ENCODE measurements around the gene DIP2C. TPM values are rescaled to one million over a fixed set of nuclear protein-coding genes. Genes with fewer than 3 reads are reported as not detected.

The DIP2C gene
- polyA plus RNA-seq, 3 donors = 0.11 TPM; not detected in 2

DNA sequence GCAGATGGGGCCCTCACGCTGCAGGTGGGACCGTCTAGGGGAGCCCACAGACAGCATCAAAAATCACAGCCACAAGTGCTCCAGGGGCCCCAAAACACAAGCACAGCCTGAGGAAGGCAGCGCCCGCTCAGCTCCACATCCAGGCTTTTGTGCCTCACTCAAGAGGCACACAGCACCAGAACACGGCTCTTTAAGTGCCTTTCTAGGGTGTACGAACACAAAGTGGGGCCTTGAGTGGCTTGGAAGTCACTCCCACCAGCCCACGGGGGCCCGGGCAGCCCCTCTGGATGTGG is 65.2 kb downstream of the DIP2C start:
- H3K27me3 Mint-ChIP-seq (ENCODE audit: low read depth in 3 of 3) = peaks cover 53 to 84% (median 54%) of the 10 kb centered on the region in 3 donors
- Histone ChIP-seq H3K36me3 (replicated peaks in 1 of 2; ENCODE audit: control insufficient read depth in 1 of 2, insufficient read depth in 2 of 2, low read length in 2 of 2) (no peaks in the 10 kb centered on the region), H2AFZ (ENCODE audit: insufficient read depth, low read depth, low read length, poor library complexity, severe bottlenecking) (no peak overlapping the region), H3K27me3 (ENCODE audit: control insufficient read depth in 2 of 2, insufficient read depth in 2 of 2, low read length in 2 of 2) (peaks cover 0 to 61% of the 10 kb centered on the region in 2 donors), H3K4me3 (replicated peaks in 1 of 3; ENCODE audit: low read depth in 2 of 3, low read length in 3 of 3) (no peak overlapping the region), H3K9ac (ENCODE audit: insufficient read depth, low read length, poor library complexity, severe bottlenecking) (no peak overlapping the region), H3K4me2 (replicated peaks; ENCODE audit: extremely low read depth, low read length, poor library complexity, severe bottlenecking) (no peak overlapping the region), H4K20me1 (ENCODE audit: insufficient read depth, low read length) (no peaks in the 10 kb centered on the region), H3K4me1 (ENCODE audit: control insufficient read depth in 1 of 2, insufficient read depth in 2 of 2, low read length in 2 of 2) (peaks cover 13 to 15% of the 10 kb centered on the region in 2 donors), H3K9me3 (replicated peaks in 1 of 2; ENCODE audit: control insufficient read depth in 1 of 2, insufficient read depth in 1 of 2, low read length in 2 of 2) (no peaks in the 10 kb centered on the region), H3K27ac (ENCODE audit: low read depth in 1 of 2, low read length in 2 of 2) (no peak overlapping the region), H3K79me2 (ENCODE audit: insufficient read depth, low read length) (no peaks in the 10 kb centered on the region)
- peaks cover 17% of the 10 kb centered on the region for H3K4me1 Mint-ChIP-seq
- H3K27ac Mint-ChIP-seq = no peak overlapping the region
- peaks cover 0 to 4% (median 0%) of the 10 kb centered on the region in 7 donors for H3K9me3 Mint-ChIP-seq
- peak overlapping the region in 1 of 2 donors; percentile 6 for H3K4me3 Mint-ChIP-seq
- intact Hi-C loops (cut with micrococcal nuclease) = no loop called here
- TF ChIP-seq, protein P1, sequence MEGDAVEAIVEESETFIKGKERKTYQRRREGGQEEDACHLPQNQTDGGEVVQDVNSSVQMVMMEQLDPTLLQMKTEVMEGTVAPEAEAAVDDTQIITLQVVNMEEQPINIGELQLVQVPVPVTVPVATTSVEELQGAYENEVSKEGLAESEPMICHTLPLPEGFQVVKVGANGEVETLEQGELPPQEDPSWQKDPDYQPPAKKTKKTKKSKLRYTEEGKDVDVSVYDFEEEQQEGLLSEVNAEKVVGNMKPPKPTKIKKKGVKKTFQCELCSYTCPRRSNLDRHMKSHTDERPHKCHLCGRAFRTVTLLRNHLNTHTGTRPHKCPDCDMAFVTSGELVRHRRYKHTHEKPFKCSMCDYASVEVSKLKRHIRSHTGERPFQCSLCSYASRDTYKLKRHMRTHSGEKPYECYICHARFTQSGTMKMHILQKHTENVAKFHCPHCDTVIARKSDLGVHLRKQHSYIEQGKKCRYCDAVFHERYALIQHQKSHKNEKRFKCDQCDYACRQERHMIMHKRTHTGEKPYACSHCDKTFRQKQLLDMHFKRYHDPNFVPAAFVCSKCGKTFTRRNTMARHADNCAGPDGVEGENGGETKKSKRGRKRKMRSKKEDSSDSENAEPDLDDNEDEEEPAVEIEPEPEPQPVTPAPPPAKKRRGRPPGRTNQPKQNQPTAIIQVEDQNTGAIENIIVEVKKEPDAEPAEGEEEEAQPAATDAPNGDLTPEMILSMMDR (IDR thresholded peaks at IDR 0.05) = no peak
- H3K36me3 Mint-ChIP-seq = no peaks in the 10 kb centered on the region
- no peak for DNase-seq
- WGBS (ENCODE audit: insufficient coverage) = 79% methylated on average over 8 of the region's 8 CpGs

DNA sequence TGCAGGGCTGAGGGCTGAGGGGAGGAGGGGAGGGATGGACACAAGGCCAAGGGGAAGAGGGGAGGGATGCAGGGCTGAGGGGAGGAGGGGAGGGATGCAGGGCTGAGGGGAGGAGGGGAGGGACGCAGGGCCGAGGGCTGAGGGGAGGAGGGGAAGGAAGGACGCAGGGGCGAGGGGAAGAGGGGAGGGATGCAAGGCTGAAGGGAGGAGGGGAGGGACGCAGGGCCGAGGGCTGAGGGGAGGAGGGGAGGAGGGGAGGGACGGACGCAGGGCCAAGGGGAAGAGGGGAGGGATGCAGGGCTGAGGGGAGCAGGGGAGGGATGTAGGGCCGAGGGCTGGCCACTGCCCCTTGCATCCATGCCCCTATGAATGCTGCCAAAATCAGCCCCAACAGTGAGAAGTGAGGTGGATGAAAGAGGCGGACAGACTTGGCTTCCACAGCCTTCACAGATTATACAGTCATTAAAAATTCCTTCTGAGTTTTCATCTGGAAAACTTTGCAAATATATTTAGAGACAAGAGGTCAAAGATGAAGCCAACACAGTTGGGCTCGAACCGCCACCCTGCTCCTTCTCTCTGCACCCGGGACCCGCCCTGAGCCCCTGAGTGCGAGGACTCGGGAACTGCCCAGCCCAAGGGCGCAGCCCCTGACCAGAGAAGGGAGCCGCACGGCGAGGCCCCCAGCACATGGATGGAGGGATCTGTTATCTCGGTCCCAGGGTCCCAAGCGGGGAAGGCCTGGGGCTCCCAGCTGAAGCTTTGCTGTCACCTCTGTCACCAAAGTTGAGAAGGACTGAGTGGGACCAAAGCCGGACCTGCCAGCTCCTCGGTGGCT is 65.8 kb downstream of the DIP2C start:
- no peaks in the 10 kb centered on the region for H3K79me2 ChIP-seq (ENCODE audit: insufficient read depth, low read length)
- no peak overlapping the region for H3K27ac ChIP-seq (ENCODE audit: low read depth in 1 of 2, low read length in 2 of 2)
- H3K9ac ChIP-seq (ENCODE audit: insufficient read depth, low read length, poor library complexity, severe bottlenecking) = no peak overlapping the region
- Mint-ChIP-seq H3K27ac (no peak overlapping the region), H3K36me3 (no peaks in the 10 kb centered on the region), H3K4me3 (no peak overlapping the region), H3K4me1 (peaks cover 17% of the 10 kb centered on the region), H3K27me3 (ENCODE audit: low read depth in 3 of 3) (peaks cover 53 to 84% (median 55%) of the 10 kb centered on the region in 3 donors), H3K9me3 (peaks cover 0 to 4% (median 0%) of the 10 kb centered on the region in 7 donors)
- 81% methylated on average over 17 of the region's 24 CpGs for WGBS (ENCODE audit: insufficient coverage)
- no peak for DNase-seq
- no peak overlapping the region for H3K4me3 ChIP-seq (replicated peaks in 1 of 3; ENCODE audit: low read depth in 2 of 3, low read length in 3 of 3)
- no peak overlapping the region for H2AFZ ChIP-seq (ENCODE audit: insufficient read depth, low read depth, low read length, poor library complexity, severe bottlenecking)
- H3K27me3 ChIP-seq (ENCODE audit: control insufficient read depth in 2 of 2, insufficient read depth in 2 of 2, low read length in 2 of 2) = peaks cover 0 to 65% of the 10 kb centered on the region in 2 donors
- intact Hi-C loops (cut with micrococcal nuclease) = no loop called here
- H3K4me2 ChIP-seq (replicated peaks; ENCODE audit: extremely low read depth, low read length, poor library complexity, severe bottlenecking) = no peak overlapping the region
- no peaks in the 10 kb centered on the region for H4K20me1 ChIP-seq (ENCODE audit: insufficient read depth, low read length)
- TF ChIP-seq, protein P1 (IDR thresholded peaks at IDR 0.05) = no peak
- H3K4me1 ChIP-seq (ENCODE audit: control insufficient read depth in 1 of 2, insufficient read depth in 2 of 2, low read length in 2 of 2) = peaks cover 13 to 15% of the 10 kb centered on the region in 2 donors
- H3K9me3 ChIP-seq (replicated peaks in 1 of 2; ENCODE audit: control insufficient read depth in 1 of 2, insufficient read depth in 1 of 2, low read length in 2 of 2) = no peaks in the 10 kb centered on the region
- H3K36me3 ChIP-seq (replicated peaks in 1 of 2; ENCODE audit: control insufficient read depth in 1 of 2, insufficient read depth in 2 of 2, low read length in 2 of 2) = no peaks in the 10 kb centered on the region

Data from CD14-positive monocyte (primary cell).